GM19455 (cell line): ENCODE measurements around the gene LSM12.
"Not testable (repeated sequence)": the region's sequence is repeated elsewhere in the genome, so short reads cannot be mapped to it uniquely, and the experiment has no call there.

Experiments used
- ATAC-seq: cut with Tn5 transposase; IDR thresholded peaks from one replicate; pipeline ENCODE4 v1.9.1; 2021; ENCODE audit not compliant: unreplicated experiment

LSM12 gene

GRCh38 chr17:44066204-44066930, at the start of gene LSM12:
Gene LSM12, minus strand, starts transcription at chr17:44066671. Its CDS starts 84 bp downstream, at chr17:44066587.
- ATAC-seq, result peak; percentile 41

DNA sequence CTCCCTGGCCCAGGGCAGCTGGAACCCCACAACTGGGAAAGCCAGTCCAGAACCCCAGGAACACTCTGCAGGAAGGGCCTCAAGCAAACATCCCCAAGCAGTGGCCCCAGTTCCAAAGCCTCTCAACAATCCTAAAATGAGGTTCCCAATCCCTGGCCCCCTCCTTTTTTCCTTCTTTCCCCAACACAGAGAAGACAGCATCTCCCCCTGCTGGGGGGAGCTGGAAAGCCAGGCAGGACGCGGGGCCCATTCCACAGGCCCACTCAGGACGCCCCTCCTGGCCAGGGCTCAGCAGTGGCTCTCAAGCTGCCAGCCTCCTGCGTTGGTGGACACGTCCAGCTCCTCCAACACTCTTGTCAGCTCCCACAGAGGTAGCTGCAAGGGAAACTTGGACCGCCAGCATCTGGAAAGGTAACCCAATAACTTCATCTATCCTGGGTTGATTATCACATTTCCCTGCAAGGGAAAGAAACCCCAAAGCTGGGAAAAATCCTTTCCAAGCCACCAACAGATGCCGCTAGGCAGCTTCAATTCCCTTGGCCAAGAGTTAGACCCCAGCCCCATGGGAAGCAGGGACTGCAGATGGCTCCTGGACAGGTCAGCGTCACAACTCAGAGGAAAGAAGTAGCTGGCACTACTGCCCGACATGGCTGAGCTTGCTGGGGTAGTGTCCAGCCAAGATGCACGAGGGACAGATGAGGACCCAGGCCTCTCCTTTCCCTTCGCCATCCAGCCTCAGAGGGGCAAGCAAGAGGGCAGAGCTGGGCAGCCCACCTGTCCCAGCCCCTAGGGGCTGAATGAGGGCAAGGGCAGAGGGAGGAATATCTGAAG, 49.3 kb upstream of the LSM12 start:
- no peak for ATAC-seq

DNA sequence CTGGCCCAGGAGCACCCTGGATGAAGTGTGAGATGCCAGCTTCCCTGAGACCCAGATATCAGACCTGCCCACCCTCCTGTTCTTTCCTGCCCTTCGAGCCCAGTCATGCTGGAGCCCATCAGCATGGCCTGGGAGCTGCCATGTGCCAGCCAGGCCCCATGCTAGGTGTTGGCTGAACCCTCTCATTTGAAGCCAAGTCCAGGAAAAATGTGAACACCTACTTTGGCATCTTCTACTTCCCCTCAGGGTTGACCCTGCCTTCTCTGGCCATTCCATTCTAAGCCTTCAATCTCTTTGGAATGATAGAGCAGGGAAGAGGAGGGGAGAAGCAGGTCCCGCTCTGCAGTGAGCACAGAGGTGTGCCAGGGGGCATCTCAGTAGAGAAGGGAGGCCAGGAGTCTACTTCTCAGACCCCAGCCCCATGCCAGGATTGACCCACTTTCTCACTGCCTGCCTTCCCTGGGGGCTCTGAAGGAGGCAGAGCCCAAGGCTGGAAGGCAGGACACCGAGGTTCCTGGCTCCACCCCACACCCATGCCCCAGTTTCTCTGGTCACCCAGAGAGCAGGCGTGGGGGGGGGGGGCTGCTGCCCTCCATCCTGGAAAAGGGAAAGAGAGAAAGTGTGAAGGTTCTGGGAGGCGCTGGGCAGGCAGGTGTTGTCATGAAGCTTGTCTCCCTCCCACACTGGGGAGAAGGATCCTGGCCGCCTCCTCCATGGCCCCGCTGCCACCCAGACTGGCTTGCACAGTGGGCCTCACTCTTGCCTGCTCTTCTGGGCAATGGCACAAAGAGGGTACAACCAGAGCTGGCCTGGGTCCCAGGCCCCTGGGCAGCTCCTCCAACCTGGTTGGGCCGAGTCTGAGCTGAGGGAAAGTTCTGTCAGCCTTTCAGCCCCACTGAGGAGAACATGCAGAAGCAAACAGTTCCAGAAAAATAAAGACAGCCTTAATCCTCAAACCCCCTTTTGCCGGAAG, 47.7 kb upstream of the LSM12 start:
- no peak for ATAC-seq

- no peak for ATAC-seq
Measured at GRCh38 chr17:44113382-44113781, 46.9 kb upstream of the LSM12 start.

- ATAC-seq, result no peak
Measured at GRCh38 chr17:44112284-44113280, 46.1 kb upstream of the LSM12 start.

DNA sequence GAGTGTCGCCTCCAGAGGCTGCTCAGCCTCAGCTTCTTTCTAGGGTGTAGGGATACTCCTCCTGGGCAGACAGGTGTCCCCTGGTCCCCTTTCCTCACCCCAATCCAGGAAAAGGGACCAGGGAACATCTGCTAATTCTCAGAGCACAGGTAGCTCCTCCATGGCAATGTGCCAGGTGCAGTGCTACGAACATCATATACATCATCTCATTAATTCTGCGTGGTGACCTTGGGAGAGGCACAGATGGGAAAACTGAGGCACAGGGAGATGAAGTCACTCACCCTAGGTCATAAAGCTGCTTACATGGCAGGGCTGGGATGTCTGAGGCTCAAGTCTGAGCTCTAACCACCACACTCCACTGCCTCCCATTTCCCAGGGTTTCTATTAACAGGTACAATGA, 45.3 kb upstream of the LSM12 start:
- no peak for ATAC-seq

DNA sequence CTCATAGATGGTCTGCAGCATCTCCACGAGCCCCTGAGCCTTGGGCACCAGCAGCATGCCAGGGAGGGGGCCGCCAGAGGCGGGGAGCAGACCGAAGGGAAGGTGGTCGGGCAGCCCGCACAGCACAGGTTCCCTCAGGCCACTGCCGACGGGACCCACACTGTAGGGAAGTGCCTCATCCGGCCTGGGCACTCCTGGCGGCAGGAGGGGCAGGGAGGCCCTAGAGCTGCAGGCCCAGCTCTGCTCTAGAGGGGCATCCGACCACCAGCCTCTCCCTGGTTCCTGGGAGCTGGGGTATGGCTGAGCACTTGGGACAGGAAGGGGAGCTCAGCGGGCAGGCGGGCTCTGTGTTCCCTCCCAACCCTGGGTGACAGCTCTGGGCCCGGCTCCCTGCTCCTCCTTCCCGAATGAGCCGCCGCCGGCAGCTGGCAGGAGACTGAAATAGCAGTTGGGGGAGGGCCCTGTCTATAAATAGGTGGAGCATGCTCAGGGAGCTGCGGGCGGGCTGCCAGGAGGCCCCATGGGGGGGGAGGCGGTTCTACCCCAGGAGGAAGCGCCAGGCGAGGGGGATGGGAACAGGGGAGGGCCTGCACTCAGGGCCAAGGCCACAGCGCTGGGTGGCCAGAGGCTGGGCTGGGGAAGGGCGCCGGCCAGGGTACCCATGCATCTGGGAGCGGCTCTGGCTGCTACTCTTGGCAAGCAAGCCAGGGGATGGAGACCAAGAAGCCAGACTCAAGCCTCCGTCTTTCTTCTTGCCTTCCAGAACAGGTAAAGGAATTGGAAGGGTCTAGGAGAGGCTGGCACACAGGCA, 44.6 kb upstream of the LSM12 start:
- ATAC-seq, result no peak

- ATAC-seq, result no peak
Measured at GRCh38 chr17:44110011-44110686, 43.7 kb upstream of the LSM12 start.

- ATAC-seq, result no peak
Measured at GRCh38 chr17:44109312-44109630, 42.8 kb upstream of the LSM12 start.

- ATAC-seq, result no peak
Measured at GRCh38 chr17:44108440-44109311, 42.2 kb upstream of the LSM12 start.

GRCh38 chr17:44106801-44107200, 40.3 kb upstream of the LSM12 start:
- no peak for ATAC-seq

- ATAC-seq, result no peak
Measured at GRCh38 chr17:44105941-44106340, 39.5 kb upstream of the LSM12 start.

- ATAC-seq, result no peak
Measured at GRCh38 chr17:44105483-44105882, 39.0 kb upstream of the LSM12 start.

GRCh38 chr17:44102849-44103622, 36.6 kb upstream of the LSM12 start:
- no peak for ATAC-seq

DNA sequence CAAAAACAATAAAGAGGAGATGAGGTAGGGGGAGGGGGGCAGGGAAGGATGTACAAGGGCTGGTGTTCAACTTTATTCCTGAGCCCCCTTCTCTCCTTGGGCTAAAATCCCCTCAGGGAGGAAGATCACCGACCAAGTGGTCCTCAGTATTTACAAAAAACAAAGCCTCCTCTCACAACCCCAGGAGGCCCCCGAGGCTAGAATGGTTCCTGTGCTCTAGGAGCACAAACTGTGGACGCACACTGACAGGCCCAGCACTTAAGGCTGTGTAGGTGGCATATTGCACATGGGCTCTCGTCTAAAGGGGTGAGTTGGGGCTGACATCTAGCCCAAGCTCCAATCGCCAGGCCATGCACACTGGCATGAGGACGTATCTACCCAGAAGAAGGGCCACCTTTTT, 35.4 kb upstream of the LSM12 start:
- ATAC-seq, result not testable (repeated sequence)

- no peak for ATAC-seq
Measured at GRCh38 chr17:44097110-44097958, 30.9 kb upstream of the LSM12 start.
